Esophagus muscularis mucosa (tissue), 4 donors: ENCODE results near the gene HSPB6. TPM values are rescaled to one million over a fixed set of nuclear protein-coding genes. Genes with fewer than 3 reads are reported as not detected.

Experiments used
- DNase-seq: peaks from one replicate; pipeline ENCODE4 v3.0.0-alpha.2; 2017; ENCODE audit errors: extremely low spot score
- H3K27ac ChIP-seq, 4 donors: fragments of 200-600 bp; sonication (generic); replicated peaks in 1 of 4; 1 replicate in 3 of 4; 2 replicates in 1 of 4; pipeline ENCODE4 v1.5.1; 2016 to 2019; ENCODE audit warnings: mild to moderate bottlenecking in 1 of 4
- H3K27me3 ChIP-seq, 4 donors: fragments of 200-600 bp; sonication (generic); one replicate each; pipeline versions ENCODE4 v1.5.1 to v1.6.0; 2016 to 2019
- H3K36me3 ChIP-seq, 4 donors: fragments of 200-600 bp; sonication (generic); one replicate each; pipeline ENCODE4 v1.5.1; 2016 to 2019
- H3K4me1 ChIP-seq, 4 donors: fragments of 200-600 bp; sonication (generic); one replicate each; pipeline ENCODE4 v1.5.1; 2016 to 2019
- H3K4me3 ChIP-seq, 4 donors: fragments of 200-600 bp; sonication (generic); 1 replicate in 2 of 4; 2 replicates in 2 of 4; pipeline ENCODE4 v1.5.1; 2016 to 2019; ENCODE audit warnings: mild to moderate bottlenecking in 4 of 4, moderate library complexity in 1 of 4
- H3K9me3 ChIP-seq, 4 donors: fragments of 200-600 bp; sonication (generic); 1 replicate in 3 of 4; 2 replicates in 1 of 4; pipeline ENCODE4 v1.5.1; 2016 to 2019
- CTCF ChIP-seq, 3 experiments: fragments of 200-600 bp in 2 of 3; fragments of 450-650 bp in 1 of 3; sonication (generic) in 2 of 3; IDR thresholded peaks; one replicate each; pipeline ENCODE4 v1.5.1; 2017 to 2019; ENCODE audit warnings: antibody characterized with exemption in 3 of 3, mild to moderate bottlenecking in 2 of 3, moderate library complexity in 1 of 3
- EP300 ChIP-seq: sonication (generic); formaldehyde crosslinking; IDR thresholded peaks from one replicate; pipeline ENCODE4 v1.6.1; 2017; ENCODE audit warnings: antibody characterized with exemption
- POLR2A ChIP-seq: fragments of 450-650 bp; IDR thresholded peaks from one replicate; pipeline ENCODE4 v1.6.1; 2017; ENCODE audit warnings: antibody characterized with exemption, moderate library complexity, mild to moderate bottlenecking, low read depth
- POLR2AphosphoS5 ChIP-seq, 2 donors: sonication (generic); formaldehyde crosslinking; IDR thresholded peaks; one replicate each; pipeline ENCODE4 v1.6.1; 2017; ENCODE audit warnings: antibody characterized with exemption in 2 of 2
- WGBS: methylation state at CpG from one replicate; pipeline ENCODE4 v1.1.5; 2018; 5-methylcytosine and 5-hydroxymethylcytosine counted together
- intact Hi-C: fragments of 100-400 bp; cut with DNase I; formaldehyde crosslinking; loops from one replicate; pipeline ENCODE4 v1.15.1; 2023
- total RNA-seq, 4 donors: library from RNA; depleted of rRNA; stranded (reverse); fragments of >200 nt; gene quantifications; one replicate each; pipeline versions ENCODE4 v1.1.0 to v1.2.1, GENCODE V29; 2016

Gene HSPB6
- total RNA-seq, 4 donors from 2014 or later = 64.4 to 146 (median 105) TPM

GRCh38 chr19:35782589-35782988 is 25.8 kb upstream of the HSPB6 start:
- peaks cover 6 to 86% (median 50%) of the 10 kb centered on the region in 4 donors for H3K36me3 ChIP-seq
- TF ChIP-seq EP300 = no peak
- TF ChIP-seq POLR2A = no peak
- no peak for TF ChIP-seq CTCF (IDR thresholded peaks at IDR 0.05)
- no peak for TF ChIP-seq POLR2AphosphoS5 (IDR thresholded peaks at IDR 0.05)
- intact Hi-C loops = loop anchor here (10.0 kb wide), 1 partner anchor 72 kb away; the partner anchor contains the start of genes KIRREL2 and NPHS1
- DNase-seq = no peak
- no peaks in the 10 kb centered on the region for H3K4me1 ChIP-seq
- no peaks in the 10 kb centered on the region for H3K9me3 ChIP-seq
- 92% methylated on average over 12 of the region's 12 CpGs for WGBS
- H3K4me3 ChIP-seq = no peak overlapping the region
- no peaks in the 10 kb centered on the region for H3K27me3 ChIP-seq
- H3K27ac ChIP-seq = no peak overlapping the region

- H3K27me3 ChIP-seq = no peaks in the 10 kb centered on the region
- peaks cover 0 to 8% (median 2%) of the 10 kb centered on the region in 4 donors for H3K4me1 ChIP-seq
- peaks cover 6 to 83% (median 50%) of the 10 kb centered on the region in 4 donors for H3K36me3 ChIP-seq
- intact Hi-C loops = loop anchor here (10.0 kb wide), 1 partner anchor 73 kb away; the partner anchor contains the start of genes KIRREL2 and NPHS1
- no peak for TF ChIP-seq POLR2AphosphoS5 (IDR thresholded peaks at IDR 0.05)
- no peak for TF ChIP-seq CTCF (IDR thresholded peaks at IDR 0.05)
- no peak for TF ChIP-seq EP300
- no peak for TF ChIP-seq POLR2A
- whole genome bisulfite sequencing = 73% methylated on average over 9 of the region's 9 CpGs
- H3K4me3 ChIP-seq = no peak overlapping the region
- H3K27ac ChIP-seq = no peak overlapping the region
- H3K9me3 ChIP-seq = no peaks in the 10 kb centered on the region
- no peak for DNase-seq
Observed at GRCh38 chr19:35781650-35782049, 24.8 kb upstream of the HSPB6 start.

GRCh38 chr19:35780717-35781116 is 23.9 kb upstream of the HSPB6 start:
- H3K4me1 ChIP-seq = peaks cover 7 to 17% (median 11%) of the 10 kb centered on the region in 4 donors
- H3K9me3 ChIP-seq = no peaks in the 10 kb centered on the region
- H3K27ac ChIP-seq = no peak overlapping the region
- H3K36me3 ChIP-seq = peaks cover 6 to 76% (median 47%) of the 10 kb centered on the region in 4 donors
- no peaks in the 10 kb centered on the region for H3K27me3 ChIP-seq
- no peak for TF ChIP-seq EP300
- no peak for TF ChIP-seq POLR2A
- no peak for TF ChIP-seq POLR2AphosphoS5 (IDR thresholded peaks at IDR 0.05)
- DNase-seq = no peak
- 95% methylated on average over 19 of the region's 20 CpGs for WGBS
- H3K4me3 ChIP-seq = no peak overlapping the region
- intact Hi-C loops = loop anchor here (10.0 kb wide), 1 partner anchor 74 kb away; the partner anchor contains the start of genes KIRREL2 and NPHS1

GRCh38 chr19:35780058-35780457 is 23.2 kb upstream of the HSPB6 start:
- 96% methylated on average over 5 of the region's 16 CpGs for WGBS
- no peak for DNase-seq
- no peaks in the 10 kb centered on the region for H3K9me3 ChIP-seq
- peaks cover 8 to 20% (median 13%) of the 10 kb centered on the region in 4 donors for H3K4me1 ChIP-seq
- TF ChIP-seq POLR2A (no peak), POLR2AphosphoS5 (IDR thresholded peaks at IDR 0.05) (no peak), EP300 (no peak)
- peaks cover 6 to 70% (median 44%) of the 10 kb centered on the region in 4 donors for H3K36me3 ChIP-seq
- intact Hi-C loops = loop anchor here (10.0 kb wide), 1 partner anchor 75 kb away; the partner anchor contains the start of genes KIRREL2 and NPHS1
- no peak overlapping the region for H3K27ac ChIP-seq
- H3K27me3 ChIP-seq = no peaks in the 10 kb centered on the region
- no peak overlapping the region for H3K4me3 ChIP-seq

- Histone ChIP-seq H3K4me3 (no peak overlapping the region), H3K9me3 (no peaks in the 10 kb centered on the region), H3K27ac (no peak overlapping the region), H3K36me3 (peaks cover 6 to 59% (median 39%) of the 10 kb centered on the region in 4 donors), H3K4me1 (peaks cover 14 to 28% (median 20%) of the 10 kb centered on the region in 4 donors), H3K27me3 (no peaks in the 10 kb centered on the region)
- DNase-seq = no peak
- intact Hi-C loops = loop anchor here (10.0 kb wide), 1 partner anchor 106 kb away; no protein-coding TSS in a partner anchor
- WGBS = 88% methylated on average over 8 of the region's 8 CpGs
- TF ChIP-seq POLR2A = no peak
- no peak for TF ChIP-seq CTCF (IDR thresholded peaks at IDR 0.05)
- no peak for TF ChIP-seq POLR2AphosphoS5 (IDR thresholded peaks at IDR 0.05)
- TF ChIP-seq EP300 = no peak
Observed at GRCh38 chr19:35779033-35779432, 22.2 kb upstream of the HSPB6 start.
